Measurements from ENCODE around the gene USHBP1.

USHBP1 gene, protein sequence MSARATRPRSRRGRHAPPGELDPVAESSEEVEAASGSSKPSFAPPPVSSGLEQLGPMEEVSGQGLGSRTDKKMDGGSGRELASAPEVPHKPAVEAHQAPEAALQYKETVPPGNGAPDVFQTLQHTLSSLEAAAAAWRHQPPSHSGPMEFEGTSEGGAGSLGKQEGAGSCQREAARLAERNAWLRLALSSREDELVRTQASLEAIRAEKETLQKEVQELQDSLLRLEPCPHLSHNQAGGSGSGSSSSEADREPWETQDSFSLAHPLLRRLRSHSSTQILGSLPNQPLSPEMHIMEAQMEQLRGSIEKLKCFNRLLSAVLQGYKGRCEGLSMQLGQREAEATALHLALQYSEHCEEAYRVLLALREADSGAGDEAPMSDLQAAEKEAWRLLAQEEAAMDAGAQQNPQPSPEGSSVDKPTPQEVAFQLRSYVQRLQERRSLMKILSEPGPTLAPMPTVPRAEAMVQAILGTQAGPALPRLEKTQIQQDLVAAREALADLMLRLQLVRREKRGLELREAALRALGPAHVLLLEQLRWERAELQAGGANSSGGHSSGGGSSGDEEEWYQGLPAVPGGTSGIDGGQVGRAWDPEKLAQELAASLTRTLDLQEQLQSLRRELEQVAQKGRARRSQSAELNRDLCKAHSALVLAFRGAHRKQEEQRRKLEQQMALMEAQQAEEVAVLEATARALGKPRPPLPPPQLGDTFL

DNA sequence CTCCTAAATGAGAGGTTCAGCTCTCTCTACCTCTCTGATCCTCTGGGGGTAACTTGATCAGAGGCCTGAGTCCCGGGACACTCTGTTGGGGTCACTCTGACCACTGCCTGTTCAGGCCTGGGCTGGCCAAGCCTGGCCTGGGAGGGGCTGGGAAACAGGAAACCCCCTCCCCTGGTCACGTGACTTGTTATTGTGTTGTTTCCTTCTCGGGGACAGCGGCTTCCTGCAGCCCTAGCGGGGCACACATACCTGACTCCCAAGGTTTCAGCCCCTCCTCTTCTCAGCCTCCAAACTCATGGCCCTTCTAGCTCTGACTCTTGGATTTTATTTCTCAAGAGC is at the start of gene USHBP1:
TSS of gene USHBP1 (minus strand) at position 105 of the 339 bp plus-strand sequence. CDS start 446 bp downstream, outside the sequence.
- no peak for DNase-seq

DNA sequence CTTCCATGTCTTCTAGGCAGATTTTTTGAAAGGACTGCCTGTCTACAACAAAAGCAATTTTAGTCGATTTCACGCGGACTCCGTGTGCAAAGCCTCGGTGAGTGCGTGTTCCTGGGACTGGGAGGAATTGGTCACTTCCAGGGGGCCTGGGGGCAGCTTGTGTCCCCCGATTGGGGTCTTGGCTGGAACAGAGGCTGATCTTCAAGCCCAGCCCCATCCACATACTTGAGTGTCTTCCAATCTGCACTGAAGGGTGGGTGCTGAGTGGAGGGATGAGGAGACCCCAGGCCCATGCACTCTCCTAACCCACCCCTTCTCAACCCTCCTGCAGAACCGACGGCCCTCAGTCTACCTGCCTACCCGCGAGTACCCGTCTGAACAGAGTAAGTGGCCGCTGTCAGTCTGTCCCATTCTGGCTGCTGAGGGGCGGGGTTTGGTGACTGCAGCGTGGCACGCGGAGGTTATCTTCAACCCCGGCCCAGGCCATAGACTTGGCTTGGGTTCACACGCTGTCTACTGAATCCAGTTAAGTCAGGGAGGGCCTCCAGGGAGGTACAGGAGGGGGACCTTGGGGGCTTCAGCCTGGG is 49.6 kb upstream of the USHBP1 start:
- no peak for DNase-seq

DNA sequence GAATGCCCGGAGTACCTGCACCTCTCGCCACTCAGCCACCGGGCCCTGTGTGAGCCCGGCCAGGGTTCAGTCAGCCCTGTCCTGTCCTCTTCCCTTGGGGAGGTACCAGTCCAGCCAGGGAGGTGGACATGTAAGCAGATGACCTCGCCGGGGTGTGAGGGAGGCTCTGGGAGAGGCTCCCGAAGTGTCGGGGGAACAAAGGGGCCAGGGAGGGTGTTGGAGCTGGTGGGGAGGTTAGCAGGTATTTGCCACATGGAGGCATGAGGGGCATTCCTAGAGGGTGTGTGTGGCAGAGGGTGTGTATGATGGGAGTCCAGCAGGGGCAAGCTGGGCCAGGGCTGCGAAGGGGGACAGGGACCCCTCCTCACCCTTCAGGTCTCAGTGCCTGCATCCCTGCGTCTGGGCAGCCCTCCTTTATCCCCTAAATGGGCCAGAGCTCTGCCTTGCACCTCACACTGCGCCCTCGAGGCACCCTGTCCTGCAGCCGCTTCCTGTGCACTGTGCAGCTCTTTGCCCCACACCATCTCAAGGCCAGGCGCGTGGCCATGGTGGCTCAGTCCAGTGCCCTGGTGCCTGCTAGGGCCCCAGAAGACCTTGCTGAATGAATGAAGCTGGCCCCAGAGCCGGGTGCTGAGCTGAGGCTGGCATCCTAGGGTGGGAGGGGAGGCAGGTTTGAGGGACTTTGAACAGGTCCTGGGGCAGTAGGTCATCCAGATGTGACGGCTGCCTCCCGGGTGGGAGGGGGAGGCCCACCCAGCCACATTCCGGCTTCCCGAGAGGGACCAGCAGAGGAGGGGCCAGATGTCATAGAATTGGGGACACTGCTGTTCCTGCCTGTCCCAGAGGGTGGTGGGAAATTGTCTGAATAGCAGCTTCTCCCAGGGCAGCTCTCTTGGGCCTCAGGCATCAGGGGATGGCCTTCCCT is 47.9 kb upstream of the USHBP1 start:
- DNase-seq = no peak

DNA sequence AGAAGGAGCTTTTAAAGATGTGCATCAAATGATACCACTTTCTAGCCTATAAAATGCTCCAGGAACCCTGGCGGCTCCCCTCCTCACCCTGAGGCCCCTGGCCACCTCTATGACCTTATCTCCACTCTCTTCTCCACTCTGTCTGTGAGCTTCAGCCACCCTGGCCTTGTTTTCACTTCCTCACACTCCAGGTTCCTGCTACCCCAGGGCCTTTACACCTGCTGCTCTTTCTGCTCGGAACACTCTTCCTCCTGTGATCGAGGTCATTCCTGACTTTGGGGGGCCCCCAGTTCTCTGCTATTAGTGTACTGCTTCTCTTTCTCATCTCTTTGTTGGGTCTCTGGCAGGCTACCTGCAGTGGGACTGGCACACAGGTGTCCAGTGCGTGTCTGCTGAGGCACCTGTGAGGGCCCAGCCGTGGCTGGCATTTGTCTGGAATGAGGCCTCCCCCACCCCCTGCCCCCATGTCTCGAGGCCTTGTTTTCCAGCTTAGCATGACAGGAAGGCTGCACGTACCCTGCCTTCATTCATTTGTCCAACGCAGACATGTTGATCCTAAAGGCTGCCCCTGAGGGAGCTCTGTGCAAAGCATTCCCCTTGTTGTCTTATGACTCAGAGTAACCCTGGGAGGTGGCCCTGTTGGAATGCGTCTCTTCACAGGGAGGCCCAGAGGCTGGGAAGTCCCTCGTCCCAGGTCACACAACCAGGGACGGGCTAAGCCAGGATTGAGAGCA is 47.1 kb upstream of the USHBP1 start:
- DNase-seq = no peak

DNA sequence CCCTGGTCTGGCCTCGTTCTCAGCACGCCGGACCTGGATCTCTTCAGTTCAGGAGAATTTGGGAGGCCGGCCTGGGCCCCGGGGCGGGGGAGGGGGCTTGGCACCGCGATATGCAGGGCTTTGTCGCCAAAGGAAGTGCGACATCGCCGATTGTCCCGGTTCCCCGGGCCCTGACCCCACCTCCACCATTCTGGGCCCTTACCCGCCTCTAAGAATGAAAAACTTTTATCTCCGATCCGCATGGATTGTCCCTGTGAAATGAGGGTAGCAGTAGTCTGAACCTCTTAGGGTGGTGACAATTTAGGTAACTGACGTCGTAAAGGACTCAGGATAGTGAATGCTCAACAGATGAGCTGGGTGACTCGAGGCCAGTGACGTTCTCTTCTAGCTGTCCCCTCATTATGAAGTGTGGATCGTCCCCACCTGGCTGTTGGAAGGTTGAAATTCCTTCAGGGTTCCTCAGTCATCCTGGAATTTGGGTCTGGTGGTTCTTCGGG is 45.5 kb upstream of the USHBP1 start:
- DNase-seq = peak in 1 of 4 experiments; percentile 47

DNA sequence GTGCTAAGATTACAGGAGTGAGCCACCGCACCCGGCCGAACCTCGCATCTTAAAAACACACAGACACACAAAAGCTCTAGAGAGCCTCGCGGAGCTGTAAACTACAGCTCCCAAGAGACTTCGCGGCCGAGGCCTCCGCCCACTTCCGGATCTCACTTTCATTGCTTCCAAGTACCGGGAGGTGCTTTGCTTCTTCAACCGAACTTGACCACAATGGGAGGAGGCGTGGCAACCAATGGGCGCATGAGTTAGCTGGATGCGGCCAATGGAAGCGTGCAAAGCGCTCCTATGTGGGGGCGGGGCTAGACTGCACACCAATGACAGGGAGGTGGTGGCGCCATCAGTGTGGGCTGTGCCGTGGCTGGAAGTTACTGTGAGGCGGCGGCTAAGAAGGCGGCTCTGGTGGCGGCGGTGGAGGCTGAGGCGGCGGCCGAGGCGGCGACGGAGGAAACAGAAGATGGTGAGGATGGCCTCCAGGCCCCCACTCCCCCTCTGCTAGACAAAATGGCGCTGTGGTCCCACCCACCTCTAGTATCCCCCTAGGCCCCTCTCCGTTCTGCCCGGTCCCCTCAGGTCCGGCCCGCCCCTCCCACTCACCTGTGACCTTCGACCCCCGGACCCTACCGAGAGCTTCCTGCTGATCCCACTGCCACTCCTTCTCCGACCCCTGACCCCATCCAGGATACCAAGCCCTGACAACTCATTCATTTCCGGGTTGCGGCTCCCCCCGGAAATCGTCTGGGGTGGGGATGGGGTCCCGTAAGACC is 44.8 kb upstream of the USHBP1 start, which contains the start of gene DDA1:
TSS of gene DDA1 (plus strand) at position 366 of the 767 bp plus-strand sequence. CDS start at position 458, 92 bp downstream.
- DNase-seq = peak; percentile 84 to 97 (median 94)

DNA sequence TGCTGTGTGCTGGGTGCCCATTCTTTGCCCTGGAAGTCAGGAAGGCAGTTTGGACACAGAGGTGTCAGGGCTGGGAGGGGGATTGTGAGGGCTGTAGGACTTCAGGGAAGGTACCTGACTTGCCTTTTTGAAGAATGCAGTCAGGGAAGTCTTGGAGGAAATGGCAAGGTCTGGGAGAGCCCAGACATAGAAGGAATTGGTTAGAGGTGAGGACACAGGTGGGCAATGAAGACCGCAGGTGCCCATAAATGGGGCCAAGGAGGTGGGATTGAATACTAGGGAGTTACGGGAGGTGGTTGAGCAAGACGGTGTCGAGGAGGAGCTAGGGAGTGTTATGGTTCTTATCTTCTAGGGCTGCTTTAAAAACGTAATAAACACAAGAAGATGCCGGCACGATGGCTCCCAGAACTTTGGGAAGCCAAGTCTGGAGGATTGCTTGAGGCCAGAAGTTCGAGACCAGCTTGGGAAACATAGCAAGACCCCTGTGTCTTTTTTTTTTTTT is 43.4 kb upstream of the USHBP1 start:
- no peak for DNase-seq

DNA sequence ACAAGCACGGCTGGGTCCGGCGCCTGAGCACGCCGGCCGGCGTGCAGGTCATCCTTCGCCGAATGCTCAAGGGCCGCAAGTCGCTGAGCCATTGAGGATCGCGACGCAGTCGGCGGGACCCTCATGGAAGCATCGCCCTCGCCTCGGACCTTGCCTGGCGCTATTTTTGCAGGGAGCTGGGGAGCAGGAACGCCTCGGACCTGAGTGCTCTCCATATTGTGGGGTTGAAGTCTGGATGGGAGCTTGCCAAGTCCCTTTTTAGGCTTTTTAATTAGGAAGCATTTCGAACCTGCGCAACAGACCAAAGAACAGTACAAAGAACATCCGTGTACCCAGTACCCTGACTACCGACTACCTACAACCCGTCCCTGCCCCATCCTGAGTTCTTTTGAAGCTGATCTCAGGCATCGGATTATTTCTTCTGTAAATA is 41.8 kb upstream of the USHBP1 start:
- no peak for DNase-seq

DNA sequence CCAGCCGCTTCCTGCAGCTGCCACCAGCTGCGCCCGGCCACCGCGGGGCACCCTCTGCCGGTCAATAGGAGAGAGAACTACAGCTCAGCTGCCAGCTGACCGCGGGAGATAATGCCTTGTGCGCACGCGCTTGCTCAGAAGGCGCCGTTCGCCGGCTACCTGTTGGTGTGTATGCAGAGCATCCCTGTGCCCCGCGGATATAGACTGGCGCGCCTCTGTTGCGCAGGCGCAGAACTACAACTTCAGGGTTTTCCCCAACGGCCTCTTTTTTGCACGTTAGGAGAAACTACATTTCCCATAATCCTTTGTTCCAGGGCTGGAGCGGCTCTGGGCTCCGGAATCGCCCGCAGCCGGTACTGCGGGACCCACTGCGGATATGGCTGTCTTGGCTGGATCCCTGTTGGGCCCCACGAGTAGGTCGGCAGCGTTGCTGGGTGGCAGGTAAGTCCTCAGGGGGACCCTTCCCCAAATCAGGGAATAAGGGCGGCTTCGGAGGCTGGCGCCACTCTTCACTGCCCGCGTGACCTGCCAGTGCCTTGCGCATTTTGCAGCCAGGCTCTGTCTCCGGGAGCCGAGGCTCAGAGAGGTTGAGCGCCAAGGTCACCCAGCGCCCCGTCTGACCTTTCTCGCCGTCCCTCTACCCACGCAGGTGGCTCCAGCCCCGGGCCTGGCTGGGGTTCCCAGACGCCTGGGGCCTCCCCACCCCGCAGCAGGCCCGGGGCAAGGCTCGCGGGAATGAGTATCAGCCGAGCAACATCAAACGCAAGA is 41.2 kb upstream of the USHBP1 start, which contains the start of gene MRPL34:
TSS of gene MRPL34 (plus strand) at position 356 of the 768 bp plus-strand sequence. CDS start at position 377, 21 bp downstream.
- DNase-seq = peak; percentile 64 to 87 (median 79)

DNA sequence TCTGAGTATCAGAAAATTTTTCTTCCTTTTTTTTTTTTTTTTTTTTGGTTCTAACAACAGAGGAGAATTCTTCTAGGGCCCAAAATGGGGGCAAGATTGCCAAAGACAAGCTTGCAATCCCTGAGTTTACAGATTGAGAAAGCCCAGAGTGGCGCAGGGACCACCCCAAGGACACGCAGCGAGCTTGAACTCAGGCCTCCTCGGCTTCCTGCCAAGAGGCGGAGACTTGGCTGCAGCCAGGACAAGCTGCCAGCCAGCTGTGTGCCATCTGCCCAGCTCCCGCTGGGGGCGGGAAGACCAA is 40.6 kb upstream of the USHBP1 start:
- no peak for DNase-seq

DNA sequence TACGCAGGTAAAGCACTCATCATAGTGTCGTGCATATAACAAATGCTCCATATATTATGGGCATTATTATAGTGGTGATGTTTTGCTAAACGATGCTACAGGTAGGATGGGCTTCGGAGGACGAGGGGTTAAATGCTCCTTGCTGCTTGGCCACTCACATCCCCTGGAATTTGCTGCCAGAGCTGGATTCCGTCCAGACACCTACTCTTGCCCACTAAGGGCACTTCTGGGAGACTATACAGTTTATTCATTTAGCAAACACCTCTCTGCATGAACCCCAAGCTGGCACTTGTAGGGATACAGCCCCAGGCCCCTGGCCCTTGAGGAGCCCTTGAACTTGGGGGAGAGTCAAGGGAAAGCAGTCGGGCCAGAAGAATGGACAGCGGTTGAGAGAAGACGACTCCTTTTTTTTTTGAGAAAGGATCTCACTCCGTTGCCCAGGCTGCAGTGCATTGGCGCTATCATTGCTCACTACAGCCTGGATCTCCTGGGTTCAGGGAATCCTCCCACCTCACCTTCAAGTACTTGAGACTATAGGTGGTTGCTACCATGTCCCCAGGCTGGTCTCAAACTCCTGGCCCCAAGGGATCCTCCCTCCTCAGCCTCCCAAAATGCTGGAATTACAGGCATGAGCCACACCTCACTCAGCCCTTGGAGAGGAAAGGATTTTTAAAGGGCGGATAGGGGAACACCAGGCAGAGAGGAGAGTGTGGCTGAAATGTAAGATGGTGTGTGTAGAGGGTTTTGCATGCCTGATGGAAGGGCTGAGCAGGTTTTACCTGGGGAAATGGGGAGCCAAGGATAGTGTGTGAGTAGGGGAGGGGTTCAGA is 40.1 kb upstream of the USHBP1 start:
- no peak for DNase-seq

DNA sequence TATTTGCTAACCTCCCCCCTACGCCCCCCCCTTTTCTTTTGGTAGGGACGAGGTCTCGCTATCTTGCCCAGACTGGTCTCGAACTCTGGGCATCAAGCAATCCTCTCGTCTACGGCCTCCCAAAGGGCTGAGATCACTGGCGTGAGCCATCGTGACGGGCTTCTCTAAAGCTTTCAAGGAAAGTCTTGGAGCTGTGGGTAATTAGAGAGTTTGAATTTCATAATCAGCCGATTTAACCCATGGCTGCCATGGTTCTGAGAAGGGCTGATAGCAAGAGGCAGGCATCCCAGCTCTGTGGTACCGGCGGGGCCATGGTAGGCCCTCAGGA is 39.4 kb upstream of the USHBP1 start:
- DNase-seq = no peak

DNA sequence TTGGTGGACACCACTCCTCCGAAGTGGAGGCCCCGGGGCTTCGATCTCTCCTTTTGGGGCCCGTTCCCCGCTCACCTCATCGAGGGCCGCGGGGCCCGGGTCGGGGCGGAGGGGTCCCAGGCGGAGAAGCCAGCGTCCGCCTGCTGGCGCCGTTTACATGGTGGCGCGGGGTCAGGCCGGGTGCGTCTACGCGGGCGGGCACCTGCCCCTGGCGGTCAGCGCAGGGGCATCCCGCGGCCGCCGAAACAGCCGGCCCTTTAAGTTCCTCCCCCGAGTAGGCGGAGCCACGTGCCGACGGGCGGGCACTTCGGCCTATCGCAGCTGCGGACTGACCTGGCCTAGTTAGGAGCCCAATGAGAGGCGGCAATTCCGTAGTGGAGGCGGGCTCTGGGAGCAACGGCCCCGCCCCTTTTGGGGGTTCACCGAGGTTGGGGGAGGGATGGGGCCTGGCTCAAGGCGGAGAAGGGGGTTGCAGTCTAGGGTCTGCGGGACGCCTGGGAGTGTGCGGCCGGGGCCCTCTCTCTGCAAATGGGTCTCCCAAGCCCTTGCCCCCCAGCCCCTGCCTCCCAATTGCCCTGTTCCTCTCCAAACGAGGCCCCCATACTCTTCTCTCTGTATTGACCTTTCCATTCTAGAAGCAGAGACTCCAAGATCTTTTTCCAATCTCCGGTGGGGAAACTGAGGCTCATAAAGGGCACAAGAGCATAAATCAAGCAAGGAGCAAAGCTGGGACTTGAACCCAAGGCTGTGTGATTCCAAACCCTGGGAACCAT is 38.8 kb upstream of the USHBP1 start, which contains the start of gene ABHD8:
TSS of gene ABHD8 (minus strand) at position 259 of the 773 bp plus-strand sequence. CDS start 1,809 bp downstream, outside the sequence.
- peak; percentile 59 to 93 (median 84) for DNase-seq

DNA sequence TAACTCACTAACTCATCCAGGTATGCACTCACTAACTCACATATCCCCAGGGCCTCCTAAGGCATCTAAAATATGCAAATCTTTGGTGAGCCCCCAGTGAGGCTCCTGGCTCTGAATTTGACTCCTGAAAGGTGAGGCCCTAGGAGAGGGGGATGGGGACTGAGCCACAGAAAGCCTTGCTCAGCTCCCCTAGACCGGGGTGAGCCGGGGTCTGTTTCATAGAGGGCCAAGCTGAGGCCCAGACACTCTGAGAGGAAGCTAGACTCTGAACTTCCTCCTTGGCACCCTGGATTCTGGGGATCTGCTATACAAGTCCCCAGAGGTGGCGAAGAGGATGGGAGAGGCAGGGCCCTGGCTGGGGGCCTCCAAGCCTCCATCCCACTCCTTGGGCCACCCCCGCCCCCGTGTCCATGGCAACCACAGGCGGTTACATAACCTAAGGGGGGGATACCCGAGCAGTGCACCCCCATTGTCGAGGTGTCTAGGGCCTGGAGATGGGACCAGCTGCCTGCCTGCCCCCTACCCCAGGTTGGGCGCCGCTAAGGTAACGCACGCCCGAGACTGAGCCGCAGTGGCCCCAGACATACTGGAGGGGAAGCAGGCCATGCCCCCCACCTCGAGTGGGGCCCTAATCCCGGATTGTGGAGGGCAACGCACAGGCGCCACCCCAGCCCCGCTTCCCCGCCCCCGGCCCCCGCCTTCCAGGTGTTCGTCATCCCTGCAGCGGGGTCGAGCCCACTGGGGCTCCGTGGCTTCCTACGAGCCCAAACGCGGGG is 38.0 kb upstream of the USHBP1 start:
- peak in 1 of 4 experiments; percentile 51 for DNase-seq

DNA sequence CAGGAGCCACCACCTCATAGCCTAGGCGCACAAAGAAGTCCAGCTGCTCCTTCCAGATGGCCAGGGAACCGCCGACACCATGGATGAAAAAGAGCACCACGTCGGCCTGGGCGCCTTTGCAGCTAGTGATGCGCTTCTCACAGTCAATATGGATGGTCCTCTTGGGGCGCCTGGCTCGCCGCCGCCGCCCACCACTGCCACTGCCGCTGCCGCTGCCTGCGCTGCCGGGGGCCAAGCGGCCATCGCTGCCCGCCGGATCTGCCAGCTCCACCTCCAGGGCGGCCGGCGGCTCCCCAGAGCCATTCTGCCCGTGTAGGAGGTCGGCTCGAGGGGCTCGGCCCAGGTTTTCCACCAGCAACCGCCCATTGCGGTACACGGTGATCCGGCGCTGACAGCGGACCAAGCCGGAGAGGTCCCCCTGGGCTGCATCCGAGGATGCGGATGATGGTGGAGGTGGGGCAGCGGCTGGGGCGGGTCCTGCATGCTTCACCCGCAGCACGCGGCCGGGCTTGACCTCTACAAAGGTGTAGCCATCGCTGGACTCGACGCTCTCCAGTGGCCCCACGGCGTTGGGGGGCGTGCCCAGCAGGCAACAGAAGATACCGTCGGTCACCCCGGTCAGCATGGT is 36.6 kb upstream of the USHBP1 start:
- no peak for DNase-seq

DNA sequence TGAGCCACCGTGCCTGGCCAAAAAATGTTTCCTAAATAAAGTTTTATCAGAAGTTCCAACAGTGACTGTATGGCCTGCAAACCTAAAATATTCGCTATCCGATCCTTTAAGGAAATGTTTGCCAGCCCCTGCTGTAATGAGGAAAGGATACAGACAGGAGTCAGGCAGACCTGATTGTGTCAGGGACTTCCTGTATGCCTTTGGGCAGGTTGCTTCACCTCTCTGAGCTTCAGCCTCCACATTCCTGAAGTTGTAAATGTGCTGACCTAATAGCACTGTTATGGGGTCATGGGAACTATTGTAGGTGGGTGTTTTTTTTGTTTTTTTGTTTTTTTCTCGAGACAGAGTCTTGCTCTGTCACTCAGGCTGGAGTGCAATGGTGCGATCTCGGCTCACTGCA is 32.4 kb upstream of the USHBP1 start:
- no peak for DNase-seq

DNA sequence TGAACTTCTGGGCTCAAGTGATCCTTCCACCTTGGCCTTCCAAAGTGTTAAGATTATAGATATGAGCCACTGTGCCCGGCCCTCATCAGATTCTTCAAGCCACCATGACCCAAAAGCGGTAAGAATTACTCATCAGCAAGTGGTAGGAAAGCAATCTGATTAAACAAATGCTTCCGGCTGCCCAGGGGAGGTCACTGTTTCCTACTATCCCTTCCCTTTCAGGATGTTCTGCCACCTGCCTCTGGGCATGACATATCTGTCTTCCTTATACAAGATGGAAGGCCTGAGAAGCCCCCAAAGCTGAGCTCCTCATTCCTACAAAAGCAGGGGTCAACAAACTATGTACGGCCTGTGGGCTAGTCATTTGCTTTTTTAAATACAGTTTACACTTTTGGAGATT is 31.7 kb upstream of the USHBP1 start:
- no peak for DNase-seq

Data from activated naive CD4-positive, alpha-beta T cell (primary cell).